HG03280 (cell line): ENCODE data around the gene OR4D10.
"Not testable (repeated sequence)": the region's sequence is repeated elsewhere in the genome, so short reads cannot be mapped to it uniquely, and the experiment has no call there.

Experiments used
- ATAC-seq: cut with Tn5 transposase; IDR thresholded peaks from one replicate; pipeline ENCODE4 v1.9.1; 2021; ENCODE audit warnings: mild to moderate bottlenecking, moderate library complexity; ENCODE audit not compliant: unreplicated experiment

Gene OR4D10

DNA sequence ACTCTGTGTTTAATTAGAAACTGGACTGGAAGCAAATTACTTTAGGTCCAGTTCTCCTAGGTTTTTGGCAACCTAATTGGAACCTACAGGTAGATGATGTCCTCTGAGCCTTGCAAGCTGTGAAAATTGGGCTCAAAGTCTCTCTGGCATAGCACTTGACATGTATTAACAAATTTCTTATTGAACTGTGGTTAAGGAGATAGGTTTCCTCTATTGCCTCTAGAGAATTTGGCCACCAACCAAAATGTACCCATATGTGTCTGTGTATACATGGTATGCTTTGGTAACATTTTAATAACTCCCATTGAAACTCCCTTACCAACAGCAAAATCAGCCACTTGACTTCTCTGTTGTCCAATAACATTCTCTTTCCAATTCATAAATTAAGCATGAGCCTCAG lies at the start of gene OR4D10:
Gene OR4D10 (plus strand): TSS at position 301 of the 400 bp plus-strand sequence. CDS start 4,115 bp downstream, outside the sequence.
- ATAC-seq: no peak

DNA sequence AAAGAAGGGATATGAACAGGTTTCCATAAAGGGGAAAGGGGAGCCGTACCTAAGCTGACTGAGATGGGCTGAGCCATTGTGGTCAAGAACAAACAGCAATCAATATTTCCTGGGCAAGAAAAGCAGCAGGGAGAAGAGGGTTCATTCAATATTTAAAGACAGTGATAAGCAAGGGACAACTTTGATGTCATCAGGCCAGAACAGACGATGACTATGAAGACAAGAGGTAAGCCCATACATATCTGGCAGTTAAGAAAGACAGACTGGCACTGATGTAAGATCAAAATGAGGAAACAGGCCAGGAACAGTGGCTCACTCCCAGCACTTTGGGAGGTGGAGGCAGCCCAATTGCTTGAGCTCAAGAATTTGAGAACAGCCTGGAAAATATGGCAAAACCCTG lies 49.3 kb upstream of the OR4D10 start:
- no peak for ATAC-seq

DNA sequence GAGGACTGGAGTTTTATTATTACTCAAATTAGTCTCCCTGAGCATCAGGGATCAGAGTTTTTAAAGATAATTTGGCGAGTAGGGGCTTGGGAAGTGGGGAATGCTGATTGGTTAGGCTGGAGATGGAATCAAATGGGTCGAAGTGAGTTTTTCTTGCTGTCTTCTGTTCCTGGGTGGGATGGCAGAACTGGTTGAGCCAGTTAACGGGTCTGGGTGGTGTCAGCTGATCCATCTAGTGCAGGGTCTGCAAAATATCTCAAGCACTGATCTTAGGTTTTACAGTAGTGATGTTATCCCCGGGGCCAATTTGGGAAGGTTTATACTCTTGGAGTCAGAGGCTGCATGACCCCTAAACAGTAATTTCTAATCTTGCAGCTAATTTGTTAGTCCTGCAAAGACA lies 48.0 kb upstream of the OR4D10 start:
- no peak for ATAC-seq

DNA sequence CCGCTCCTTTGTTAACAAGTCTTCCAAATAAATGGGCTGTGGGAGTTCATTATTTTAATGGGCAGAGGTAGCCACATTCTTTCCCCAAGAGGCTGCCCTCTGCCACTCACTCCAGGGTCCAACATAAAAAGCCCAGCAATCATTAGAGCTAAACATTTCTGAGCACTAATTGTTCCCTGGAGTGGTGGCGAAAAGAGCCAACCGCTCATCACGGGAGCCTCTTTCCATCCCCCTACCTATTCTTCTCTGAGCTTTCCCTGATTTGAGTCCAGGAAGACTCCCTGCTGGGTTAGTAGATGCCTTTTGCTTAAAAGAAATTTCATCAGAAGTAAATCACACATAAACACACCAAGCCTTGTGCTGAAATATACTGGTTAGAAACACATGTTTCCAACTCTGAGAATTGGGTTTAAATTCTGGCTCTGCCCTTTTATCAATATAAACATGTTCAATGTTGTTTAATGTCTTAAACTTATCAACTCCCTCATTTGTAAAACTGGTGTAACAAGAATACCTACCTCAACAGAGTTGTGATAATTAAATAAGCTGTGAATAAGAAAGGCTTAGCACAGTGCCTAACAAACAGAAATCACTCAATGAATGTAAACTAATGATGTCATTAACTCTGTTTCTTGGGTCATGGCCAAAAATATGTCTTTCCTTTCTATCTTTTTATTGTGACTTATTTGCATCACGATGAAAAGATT lies 46.6 kb upstream of the OR4D10 start, which contains the start of gene OR5A2:
Gene OR5A2 (minus strand): TSS at position 53 of the 707 bp plus-strand sequence. CDS start 3,460 bp downstream, outside the sequence.
- no peak for ATAC-seq

DNA sequence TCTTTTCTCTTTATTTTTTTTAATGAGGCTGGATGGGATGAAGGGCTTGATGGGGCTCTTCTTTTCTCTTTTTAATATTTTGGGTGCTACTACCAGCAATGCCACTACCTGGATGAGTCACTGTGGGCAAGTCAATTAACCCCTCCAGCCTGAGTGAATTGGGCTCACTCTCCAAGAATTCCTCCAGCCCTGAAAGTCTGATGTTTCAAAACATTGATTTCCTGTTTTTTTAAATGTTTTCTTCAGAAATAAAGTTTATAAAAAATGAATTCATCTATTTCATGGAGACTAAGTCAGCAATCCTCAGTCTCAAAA lies 46.1 kb upstream of the OR4D10 start:
- no peak for ATAC-seq

DNA sequence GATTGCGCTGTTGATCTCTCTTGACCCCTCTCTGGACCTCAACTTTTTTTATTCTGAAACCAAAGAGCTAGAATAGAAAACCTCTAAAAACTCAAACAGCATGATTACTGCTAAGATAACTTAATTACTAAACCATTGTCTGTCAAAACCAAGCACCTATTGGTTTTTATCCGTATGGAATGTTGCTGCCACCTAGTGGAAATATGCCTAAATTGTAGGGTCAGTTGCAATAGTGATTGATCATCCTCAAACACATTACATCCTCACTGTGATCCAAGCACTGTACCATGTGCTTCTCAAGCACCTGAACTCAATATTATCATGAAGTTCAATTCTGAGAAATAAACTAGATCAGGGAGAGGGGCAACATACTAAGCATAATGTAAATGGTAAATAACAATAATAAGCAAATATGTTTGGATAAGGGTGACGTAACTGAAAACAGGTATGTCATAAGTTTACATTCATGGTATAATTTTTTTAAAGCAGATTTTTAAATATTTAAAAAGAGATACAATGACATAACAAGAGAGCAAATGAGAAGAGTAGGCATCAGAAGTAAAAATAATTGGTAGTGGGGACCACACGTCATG lies 43.1 kb upstream of the OR4D10 start:
- ATAC-seq: peak; percentile 83

DNA sequence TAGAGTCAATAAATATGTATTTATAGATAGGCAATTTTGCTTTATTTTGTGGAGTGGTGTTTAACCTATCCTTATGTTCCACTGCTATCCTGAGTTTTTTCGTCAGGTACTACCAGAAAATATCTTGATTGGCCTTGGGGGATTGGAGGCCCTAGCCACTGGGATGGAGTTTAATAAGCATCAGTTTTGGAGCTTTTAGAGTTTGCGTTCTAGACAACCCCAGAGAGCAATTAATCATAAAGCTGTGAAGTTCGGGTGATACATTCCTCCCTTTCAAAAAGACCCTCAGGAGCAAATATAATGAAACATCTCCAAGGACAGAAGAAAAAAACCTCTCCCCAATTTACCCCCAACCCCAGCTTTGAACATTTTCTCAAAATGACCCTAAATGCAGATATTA lies 36.9 kb upstream of the OR4D10 start, which contains the start of gene OR5A1:
Gene OR5A1 (plus strand): TSS at position 301 of the 400 bp plus-strand sequence. CDS start 6,700 bp downstream, outside the sequence.
- no peak for ATAC-seq

DNA sequence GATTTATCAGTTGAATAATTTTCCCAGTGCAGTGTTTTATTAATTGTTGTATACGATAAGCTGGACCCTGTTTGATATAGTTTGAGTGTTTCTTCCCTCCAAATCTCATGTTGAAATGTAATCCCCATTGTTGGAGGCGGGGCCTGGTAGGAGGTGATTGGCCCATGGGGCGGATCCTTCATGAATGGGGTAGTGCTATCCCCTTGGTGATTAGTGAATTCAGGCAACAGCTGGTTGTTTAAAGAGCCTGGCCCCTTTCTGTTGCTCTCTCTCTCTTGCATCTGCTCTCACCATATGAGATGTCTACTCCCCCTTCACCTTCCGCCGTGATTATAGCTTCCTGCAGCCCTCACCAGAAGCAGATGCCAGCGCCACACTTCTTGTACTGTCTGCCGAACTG lies 35.3 kb upstream of the OR4D10 start:
- ATAC-seq: no peak

DNA sequence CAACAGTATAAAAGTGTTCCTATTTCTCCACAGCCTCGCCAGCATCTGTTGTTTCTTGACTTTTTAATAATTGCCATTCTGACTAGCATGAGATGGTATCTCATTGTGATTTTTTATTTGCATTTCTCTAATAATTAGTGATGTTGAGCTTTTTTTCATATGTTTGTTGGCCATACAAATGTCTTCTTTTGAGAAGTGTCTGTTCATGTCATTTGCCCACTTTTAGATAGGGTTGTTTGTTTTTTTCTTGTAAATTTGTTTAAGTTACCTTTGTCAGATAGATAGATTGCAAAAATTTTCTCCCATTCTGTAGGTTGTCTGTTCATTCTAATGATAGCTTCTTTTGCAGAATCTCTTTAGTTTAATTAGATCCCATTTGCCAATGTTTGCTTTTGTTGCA lies 27.5 kb upstream of the OR4D10 start:
- not testable (repeated sequence) for ATAC-seq

DNA sequence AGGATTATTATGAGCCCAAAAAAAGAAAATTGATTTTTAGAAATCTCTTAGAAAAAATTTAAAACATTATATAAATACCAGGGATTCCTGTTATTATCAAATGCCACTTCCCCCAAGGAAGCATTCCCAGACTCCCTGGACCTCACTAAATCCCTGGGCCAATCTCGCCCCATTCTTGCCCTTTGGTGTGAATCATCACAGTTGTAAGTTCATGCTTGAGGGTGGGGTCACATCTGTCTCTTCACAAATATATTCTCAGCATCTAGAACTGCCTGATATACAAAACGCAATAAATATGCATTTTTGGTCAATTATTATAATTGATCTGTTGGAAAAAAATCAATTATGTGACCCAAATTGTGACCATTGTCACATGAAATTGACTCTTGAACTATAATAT lies 24.6 kb upstream of the OR4D10 start:
- no peak for ATAC-seq

DNA sequence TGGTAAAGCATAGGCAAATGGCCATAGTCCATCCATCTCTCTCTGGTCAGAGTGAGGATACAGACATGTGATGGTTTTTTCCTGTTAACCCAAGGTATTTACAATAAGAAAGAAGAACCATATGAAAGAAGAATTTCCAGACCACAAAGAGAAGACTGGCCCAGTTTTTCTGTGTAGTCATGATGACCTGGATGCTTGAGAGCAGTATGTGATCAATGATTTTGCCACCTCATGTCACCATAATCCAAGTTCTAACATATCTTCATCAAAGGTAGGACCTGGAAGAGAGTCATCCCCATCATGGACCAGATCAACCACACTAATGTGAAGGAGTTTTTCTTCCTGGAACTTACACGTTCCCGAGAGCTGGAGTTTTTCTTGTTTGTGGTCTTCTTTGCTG lies 16.5 kb upstream of the OR4D10 start, which contains the start of gene OR4D6:
Gene OR4D6 (plus strand): TSS at position 301 of the 400 bp plus-strand sequence. CDS start 0 bp downstream, at position 301.
- no peak for ATAC-seq

DNA sequence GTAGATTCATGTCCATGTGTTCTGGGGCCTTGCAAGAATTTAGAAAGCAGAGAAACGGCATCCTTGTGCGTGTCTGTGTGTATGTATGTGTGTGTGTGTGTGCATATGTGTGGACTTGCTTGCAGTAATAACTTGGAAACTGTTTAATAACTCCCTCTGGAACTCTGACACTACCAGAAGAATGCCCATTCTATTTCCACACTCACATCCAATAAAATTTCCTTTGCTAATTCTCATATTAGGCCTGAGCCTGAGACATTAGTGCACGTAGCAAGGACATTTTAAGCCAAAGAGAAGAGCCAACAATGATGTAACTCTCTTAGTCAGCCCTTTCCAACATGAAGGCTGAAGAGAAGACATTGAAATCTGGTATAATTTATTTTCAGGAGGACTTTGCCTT lies 13.2 kb upstream of the OR4D10 start:
- ATAC-seq: no peak

DNA sequence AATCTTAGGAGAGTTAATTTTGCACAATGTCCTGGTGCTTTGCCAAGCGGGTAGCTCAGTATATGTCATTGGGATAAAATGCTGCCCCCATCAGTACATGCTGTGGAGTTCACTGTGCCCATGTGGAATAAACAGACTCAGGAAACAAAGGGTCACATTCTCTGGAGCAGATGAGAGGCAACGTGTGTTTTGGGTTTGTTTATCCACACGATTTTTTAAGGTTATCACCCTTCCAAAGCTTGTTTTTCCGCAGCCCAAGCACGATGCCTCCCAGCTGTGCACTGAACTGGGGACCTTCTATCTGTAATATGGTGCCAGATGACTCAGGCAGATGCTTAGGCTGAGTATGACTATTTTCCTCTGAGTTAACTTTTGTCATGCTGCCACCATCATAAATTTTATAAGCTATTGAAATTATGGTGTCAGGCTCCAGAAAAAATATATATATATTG lies 9.9 kb upstream of the OR4D10 start:
- no peak for ATAC-seq

DNA sequence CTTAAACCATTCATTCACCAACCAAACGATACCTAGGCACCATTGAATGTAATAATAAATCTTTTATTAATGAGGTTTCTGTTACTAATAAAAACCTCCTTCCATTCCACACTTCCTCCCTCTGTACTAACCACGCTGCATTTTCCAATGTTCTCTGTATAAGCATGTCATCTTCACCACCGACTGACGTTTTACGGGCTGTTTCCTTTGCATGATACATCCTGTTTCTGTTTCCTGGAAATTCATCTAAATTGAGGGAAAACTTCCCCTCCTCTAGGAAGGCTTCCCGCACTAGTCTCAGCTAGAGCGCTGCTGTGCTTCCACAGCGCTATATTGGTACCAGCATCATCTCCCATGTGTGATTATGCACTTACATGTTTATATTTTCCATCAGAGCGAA lies 2.1 kb downstream of the OR4D10 start:
- no peak for ATAC-seq

DNA sequence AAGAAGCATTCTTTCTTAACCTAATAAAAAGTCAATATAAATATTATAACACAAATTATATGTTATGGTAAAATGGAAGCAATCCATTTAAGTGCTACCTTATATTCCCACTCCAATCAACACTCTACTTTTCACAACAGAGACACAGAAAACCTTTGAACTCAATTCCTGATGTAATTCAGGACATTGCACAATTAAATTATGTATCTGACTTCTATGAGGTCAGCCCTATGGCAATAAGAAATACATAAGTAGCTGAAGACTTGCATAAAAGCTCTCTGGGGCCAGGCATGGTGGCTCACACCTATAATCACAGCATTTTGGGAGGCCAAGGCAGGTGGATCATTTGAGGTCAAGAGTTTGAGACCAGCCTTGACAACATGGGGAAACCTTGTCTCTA lies 6.8 kb downstream of the OR4D10 start:
- ATAC-seq: no peak

DNA sequence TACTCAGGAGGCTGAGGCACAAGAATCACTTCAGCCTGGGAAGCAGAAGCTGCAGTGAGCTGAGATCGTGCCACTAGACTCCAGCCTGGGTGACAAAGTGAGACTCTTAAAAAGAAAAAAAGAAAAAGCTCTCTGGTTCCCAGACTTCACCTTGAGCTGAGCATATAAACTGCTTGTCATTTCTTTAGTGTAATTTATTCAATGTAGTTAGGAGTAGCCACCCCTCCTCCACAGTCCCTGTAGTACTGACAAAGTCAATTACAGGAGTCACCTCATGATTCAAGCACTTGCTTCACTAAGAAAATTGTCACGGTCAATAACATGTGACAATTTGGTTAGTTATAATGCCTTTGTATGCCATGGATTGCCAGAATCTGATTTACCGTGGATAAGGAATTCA lies 7.2 kb downstream of the OR4D10 start:
- no peak for ATAC-seq

DNA sequence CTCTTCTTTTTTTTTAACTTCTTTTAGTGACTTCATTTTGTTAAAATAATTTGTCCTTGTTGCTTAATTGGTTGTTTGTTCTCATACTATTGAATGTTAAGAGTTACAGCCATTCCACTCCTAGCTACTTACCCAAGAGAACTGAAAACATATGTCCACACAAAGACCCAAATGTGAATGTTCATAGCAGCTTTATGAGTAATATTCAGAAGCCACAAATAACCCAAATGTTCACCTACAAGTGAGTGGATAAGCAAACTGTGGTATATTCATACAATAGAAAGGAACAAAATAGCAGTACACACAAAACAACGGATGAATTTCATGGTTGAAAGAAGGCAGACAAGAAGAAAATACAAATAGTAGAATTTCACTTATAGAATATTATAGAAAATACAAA lies 28.8 kb downstream of the OR4D10 start:
- ATAC-seq: peak; percentile 64

DNA sequence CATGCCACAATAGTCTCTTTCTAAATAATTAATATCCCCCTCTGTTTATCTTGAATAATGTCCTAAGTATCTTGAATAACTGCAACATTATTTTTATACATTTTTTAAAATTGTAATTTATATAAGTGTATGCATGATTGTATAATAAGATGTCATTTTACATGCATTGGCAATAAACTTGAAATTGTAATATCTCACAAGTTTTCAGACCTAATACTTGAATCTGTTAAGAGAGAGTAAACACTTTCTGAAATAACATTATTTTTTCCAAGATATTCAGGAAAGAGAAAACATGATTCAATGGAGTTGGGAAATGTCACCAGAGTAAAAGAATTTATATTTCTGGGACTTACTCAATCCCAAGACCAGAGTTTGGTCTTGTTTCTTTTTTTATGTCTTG lies 30.2 kb downstream of the OR4D10 start, which contains the start of gene OR4D11:
Gene OR4D11 (plus strand): TSS at position 301 of the 400 bp plus-strand sequence. CDS start 0 bp downstream, at position 301.
- ATAC-seq: no peak

DNA sequence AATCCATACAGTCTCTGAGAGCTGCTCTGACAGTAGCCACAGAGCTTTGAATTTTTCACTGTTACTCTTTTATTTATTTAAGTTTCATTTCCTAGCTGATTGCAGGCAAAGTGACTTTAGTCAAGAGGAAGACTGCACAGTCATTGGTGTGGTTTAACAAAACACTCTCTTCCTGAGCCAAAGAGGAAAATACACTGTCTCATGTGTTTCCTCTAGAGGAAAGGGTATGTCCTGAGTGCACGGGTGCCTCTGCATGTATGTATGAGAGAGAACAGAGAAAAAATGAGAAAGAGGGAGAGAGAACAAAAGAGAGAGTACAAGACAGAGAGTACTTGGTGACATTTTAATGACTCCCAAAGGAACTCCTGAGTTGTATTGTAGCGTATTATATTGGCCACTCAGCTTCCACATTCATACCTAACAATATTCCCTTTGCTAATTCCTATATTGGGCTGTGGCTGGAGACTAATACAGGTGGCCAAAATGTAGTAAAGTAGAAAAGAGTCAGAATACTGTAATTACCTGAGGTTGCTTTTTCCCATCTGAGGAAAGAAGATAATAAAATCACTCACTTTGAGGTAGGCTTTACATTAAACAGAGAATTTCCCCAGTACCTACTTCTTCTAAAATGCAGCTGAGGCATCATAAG lies 38.0 kb downstream of the OR4D10 start, which contains the start of gene OR4D9:
Gene OR4D9 (plus strand): TSS at position 599 of the 649 bp plus-strand sequence. CDS start 3,374 bp downstream, outside the sequence.
- no peak for ATAC-seq

DNA sequence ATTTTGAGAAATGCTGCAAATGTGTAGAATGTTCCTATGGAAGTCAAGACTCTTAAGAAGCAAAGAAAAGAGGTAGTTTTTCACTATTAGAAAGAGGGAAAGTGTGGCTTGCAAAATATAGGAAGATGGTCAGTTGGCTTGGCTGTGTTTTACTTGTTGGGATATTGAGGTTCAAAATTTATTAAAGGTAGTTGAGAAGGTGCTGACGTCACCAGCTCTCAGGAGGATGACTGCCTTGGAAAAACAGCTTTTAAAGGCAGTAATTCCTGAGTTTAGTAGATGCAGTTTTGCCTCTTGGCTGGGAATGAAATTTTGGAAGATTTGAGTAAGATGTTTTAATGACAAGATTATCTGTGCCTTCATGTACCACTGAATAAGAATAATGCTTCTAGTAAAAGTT lies 38.6 kb downstream of the OR4D10 start:
- ATAC-seq: no peak

DNA sequence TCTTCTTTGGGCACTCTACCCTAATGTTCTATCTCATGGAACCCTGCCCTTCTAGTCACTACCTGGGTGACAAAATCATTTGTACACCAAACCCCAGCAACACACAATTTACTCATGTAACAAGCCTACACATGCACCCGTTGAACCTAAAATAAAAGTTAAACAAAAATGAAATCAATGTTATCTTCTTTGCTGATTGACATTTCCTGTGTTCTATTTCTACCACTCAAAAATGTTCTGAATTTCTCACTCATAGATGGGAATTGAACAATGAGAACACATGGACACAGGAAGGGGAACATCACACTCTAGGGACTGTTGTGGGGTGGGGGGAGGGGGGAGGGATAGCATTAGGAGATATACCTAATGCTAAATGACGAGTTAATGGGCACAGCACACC lies 47.0 kb downstream of the OR4D10 start:
- not testable (repeated sequence) for ATAC-seq

DNA sequence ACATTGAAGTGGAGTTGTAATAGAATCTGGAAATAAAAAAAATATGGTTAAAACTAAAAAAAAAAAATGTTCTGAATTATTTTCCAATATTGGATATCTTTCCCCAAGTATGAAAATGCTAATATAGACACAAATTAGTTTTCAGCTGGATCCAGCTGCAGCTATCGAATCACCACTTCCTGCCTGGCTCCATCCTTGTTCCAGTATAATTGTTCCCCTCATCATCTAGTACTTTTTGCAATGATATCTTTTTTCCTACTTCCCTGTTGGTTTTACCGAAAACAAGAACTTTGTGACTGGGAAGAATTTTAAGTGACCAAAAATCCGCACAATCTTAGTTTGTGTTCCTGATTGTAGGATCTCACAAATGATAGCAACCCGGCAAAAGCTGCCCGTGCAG lies 47.6 kb downstream of the OR4D10 start:
- ATAC-seq: no peak
